ENCODE measurements around the gene KAT14. TPM values are rescaled to one million over a fixed set of nuclear protein-coding genes. Genes with fewer than 3 reads are reported as not detected.
"Not testable (repeated sequence)": the region's sequence is repeated elsewhere in the genome, so short reads cannot be mapped to it uniquely, and the experiment has no call there.

The KAT14 gene
- total and polyA plus RNA-seq, 2 donors from 2014 or later, result 10.2 to 12.8 TPM

DNA sequence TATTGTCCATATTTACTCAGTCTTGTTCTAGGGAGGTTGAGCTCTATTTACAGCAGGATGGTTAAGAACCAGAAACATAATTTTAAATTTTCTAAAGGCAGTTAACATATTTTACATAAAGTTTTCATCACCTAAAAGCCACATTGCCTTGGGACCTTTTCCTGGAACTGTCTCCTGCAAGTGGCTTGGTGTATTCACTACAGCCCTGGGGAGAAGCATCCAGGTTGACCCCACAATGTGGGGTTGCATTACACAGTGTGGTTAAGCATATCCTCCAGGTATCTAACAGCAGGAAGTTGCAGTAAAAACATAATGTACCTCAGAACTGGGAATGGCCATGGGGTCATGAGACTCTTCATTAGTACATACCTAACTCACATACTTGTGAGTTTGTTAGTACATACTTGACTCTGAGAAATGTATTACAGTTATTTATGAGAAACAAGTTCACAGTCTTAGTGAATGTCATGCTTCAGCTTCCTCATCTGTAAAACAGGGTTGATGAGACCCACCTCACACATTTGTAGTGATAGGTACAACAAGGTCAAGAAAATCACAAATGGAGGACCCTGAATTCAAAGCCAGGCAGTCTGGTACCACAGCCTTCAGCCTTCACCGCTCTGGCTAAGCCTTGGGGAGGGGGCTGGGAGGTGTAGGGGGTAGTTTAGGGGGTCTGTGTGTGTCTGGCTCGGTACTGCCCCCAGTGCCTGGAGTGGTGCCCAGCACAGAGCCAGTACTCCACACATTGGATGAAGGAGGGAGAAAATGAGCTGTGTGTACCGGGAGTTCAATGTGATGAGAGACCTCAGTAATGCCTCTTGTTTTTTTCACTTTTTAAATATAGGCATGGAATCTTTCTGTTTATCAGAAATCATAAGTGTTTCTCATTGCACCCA is 52.9 kb downstream of the KAT14 start:
- H3K9me3 ChIP-seq (ENCODE audit: control insufficient read depth in 2 of 3, insufficient read depth in 1 of 3, low read length in 3 of 3), result no peaks in the 10 kb centered on the region
- no peak for FAIRE-seq
- TF ChIP-seq CTCF (IDR thresholded peaks at IDR 0.05; ENCODE audit: borderline replicate concordance, extremely low read depth, insufficient read depth), result no peak

DNA sequence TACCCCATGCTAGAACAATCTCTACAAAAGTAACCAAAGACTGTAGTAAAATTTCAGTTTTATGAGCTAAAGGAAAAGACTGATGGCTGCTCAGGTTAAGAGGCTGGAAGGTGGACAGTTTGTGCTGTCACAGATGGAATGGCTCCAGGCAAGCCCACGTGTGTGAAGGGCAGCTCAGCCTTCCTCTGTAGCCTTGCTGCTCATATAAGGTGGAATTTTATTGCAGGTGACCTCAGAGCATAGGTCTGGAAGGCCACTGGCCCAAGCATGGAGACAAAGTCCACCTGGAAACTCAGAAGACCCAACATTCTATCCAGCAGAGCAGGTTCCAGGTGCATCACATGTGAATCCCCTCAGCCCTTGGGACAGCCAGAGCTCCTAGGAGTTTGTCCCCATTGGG is 53.6 kb downstream of the KAT14 start:
- no peak for FAIRE-seq
- no peak overlapping the region for H3K4me3 ChIP-seq (ENCODE audit: low read length in 3 of 3)

More for the DNA sequence above, 52.9 kb downstream of the KAT14 start:
- Histone ChIP-seq H3K4me1 (ENCODE audit: control insufficient read depth in 2 of 3, insufficient read depth in 2 of 3, low read depth in 1 of 3, low read length in 3 of 3) (peaks cover 0 to 4% (median 0%) of the 10 kb centered on the region in 3 donors), H3K27me3 (ENCODE audit: control insufficient read depth, insufficient read depth, low read length) (no peaks in the 10 kb centered on the region), H3K27ac (ENCODE audit: low read depth in 2 of 2, low read length in 2 of 2) (no peak overlapping the region), H3K36me3 (ENCODE audit: control insufficient read depth in 2 of 3, insufficient read depth in 3 of 3, low read length in 3 of 3) (peaks cover 2 to 14% (median 6%) of the 10 kb centered on the region in 3 donors), H3K9ac (ENCODE audit: low read length in 3 of 3) (no peak overlapping the region), H3K4me3 (ENCODE audit: low read length in 3 of 3) (no peak overlapping the region)
- intact Hi-C loops (cut with DNase I), result no loop called here
- DNase-seq, result no peak

DNA sequence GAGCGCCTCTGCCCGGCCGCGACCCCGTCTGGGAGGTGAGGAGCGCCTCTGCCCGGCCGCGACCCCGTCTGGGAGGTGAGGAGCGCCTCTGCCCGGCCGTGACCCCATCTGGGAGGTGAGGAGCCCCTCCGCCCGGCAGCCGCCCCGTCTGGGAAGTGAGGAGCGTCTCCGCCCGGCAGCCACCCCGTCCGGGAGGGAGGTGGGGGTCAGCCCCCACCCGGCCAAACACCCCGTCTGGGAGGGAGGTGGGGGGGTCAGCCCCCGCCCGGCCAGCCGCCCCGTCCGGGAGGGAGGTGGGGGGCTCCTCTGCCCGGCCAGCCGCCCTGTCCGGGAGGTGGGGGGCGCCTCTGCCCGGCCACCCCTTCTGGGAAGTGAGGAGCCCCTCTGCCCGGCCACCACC is 56.8 kb downstream of the KAT14 start:
- H3K27me3 ChIP-seq (ENCODE audit: control insufficient read depth, insufficient read depth, low read length); DNase-seq; FAIRE-seq; H3K4me1 ChIP-seq (ENCODE audit: control insufficient read depth in 2 of 3, insufficient read depth in 2 of 3, low read depth in 1 of 3, low read length in 3 of 3); H3K9ac ChIP-seq (ENCODE audit: low read length in 3 of 3); H3K36me3 ChIP-seq (ENCODE audit: control insufficient read depth in 2 of 3, insufficient read depth in 3 of 3, low read length in 3 of 3); H3K27ac ChIP-seq (ENCODE audit: low read depth in 2 of 2, low read length in 2 of 2); intact Hi-C loops (cut with DNase I); H3K9me3 ChIP-seq (ENCODE audit: control insufficient read depth in 2 of 3, insufficient read depth in 1 of 3, low read length in 3 of 3); H3K4me3 ChIP-seq (ENCODE audit: low read length in 3 of 3): not testable (repeated sequence)

More for the DNA sequence above, 53.6 kb downstream of the KAT14 start:
- intact Hi-C loops (cut with DNase I), result no loop called here
- H3K36me3 ChIP-seq (ENCODE audit: control insufficient read depth in 2 of 3, insufficient read depth in 3 of 3, low read length in 3 of 3), result peaks cover 0 to 8% (median 2%) of the 10 kb centered on the region in 3 donors
- no peak overlapping the region for H3K27ac ChIP-seq (ENCODE audit: low read depth in 2 of 2, low read length in 2 of 2)
- H3K4me1 ChIP-seq (ENCODE audit: control insufficient read depth in 2 of 3, insufficient read depth in 2 of 3, low read depth in 1 of 3, low read length in 3 of 3), result peaks cover 0 to 2% (median 0%) of the 10 kb centered on the region in 3 donors
- TF ChIP-seq CTCF (IDR thresholded peaks at IDR 0.05; ENCODE audit: borderline replicate concordance, extremely low read depth, insufficient read depth), result no peak
- DNase-seq, result peak in 4 of 5 donors; percentile 59 to 84 (median 76)
- H3K9ac ChIP-seq (ENCODE audit: low read length in 3 of 3), result no peak overlapping the region
- H3K9me3 ChIP-seq (ENCODE audit: control insufficient read depth in 2 of 3, insufficient read depth in 1 of 3, low read length in 3 of 3), result no peaks in the 10 kb centered on the region
- no peaks in the 10 kb centered on the region for H3K27me3 ChIP-seq (ENCODE audit: control insufficient read depth, insufficient read depth, low read length)

DNA sequence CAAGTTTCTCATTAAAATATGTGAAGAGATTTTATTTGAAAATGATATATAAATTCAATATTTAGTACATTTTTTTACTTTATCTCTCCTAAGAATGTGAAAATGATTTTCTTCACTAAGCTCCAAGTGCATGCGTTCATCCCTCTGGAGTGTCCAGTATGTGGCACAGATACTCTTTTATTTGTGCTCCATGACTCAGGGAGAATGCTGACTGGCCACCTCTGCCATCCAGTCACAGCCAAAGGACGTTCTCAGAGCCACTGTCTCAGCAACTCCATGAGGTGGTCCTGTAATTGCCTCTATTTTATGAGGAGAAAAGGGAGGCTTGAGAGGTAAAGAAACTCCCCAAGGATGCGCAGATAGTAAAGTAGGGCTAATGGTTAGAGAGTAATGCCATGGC is 58.3 kb downstream of the KAT14 start:
- Histone ChIP-seq H3K27ac (ENCODE audit: low read depth in 2 of 2, low read length in 2 of 2) (no peak overlapping the region), H3K4me1 (ENCODE audit: control insufficient read depth in 2 of 3, insufficient read depth in 2 of 3, low read depth in 1 of 3, low read length in 3 of 3) (no peaks in the 10 kb centered on the region), H3K27me3 (ENCODE audit: control insufficient read depth, insufficient read depth, low read length) (no peaks in the 10 kb centered on the region), H3K4me3 (ENCODE audit: low read length in 3 of 3) (no peak overlapping the region), H3K36me3 (ENCODE audit: control insufficient read depth in 2 of 3, insufficient read depth in 3 of 3, low read length in 3 of 3) (no peaks in the 10 kb centered on the region), H3K9me3 (ENCODE audit: control insufficient read depth in 2 of 3, insufficient read depth in 1 of 3, low read length in 3 of 3) (no peaks in the 10 kb centered on the region), H3K9ac (ENCODE audit: low read length in 3 of 3) (no peak overlapping the region)
- intact Hi-C loops (cut with DNase I), result no loop called here
- FAIRE-seq (no peak), DNase-seq (no peak)
- TF ChIP-seq CTCF (IDR thresholded peaks at IDR 0.05; ENCODE audit: borderline replicate concordance, extremely low read depth, insufficient read depth), result no peak
